Ovary (tissue), 3 donors: ENCODE results near the gene KCNK17.

Experiments
- CTCF ChIP-seq, 3 donors: fragments of 450-650 bp in 2 of 3; fragments of 200-600 bp in 1 of 3; IDR thresholded peaks; one replicate each; pipeline versions ENCODE4 v1.5.1 to v1.8.0; 2016 to 2022; ENCODE audit warnings: antibody characterized with exemption in 3 of 3, mild to moderate bottlenecking in 1 of 3
- POLR2A ChIP-seq: fragments of 450-650 bp; IDR thresholded peaks from one replicate; pipeline ENCODE4 v1.6.1; 2017; ENCODE audit warnings: antibody characterized with exemption, mild to moderate bottlenecking, moderate library complexity
- donor health status: DM: no; HTN: no; CAD: no.

- TF ChIP-seq POLR2A (no peak), CTCF (IDR thresholded peaks at IDR 0.05) (no peak)
These were observed 45.5 kb downstream of the KCNK17 start for GRCh38 chr6:39268721-39269120.
